ENCODE data around the gene CFI. TPM values are rescaled to one million over a fixed set of nuclear protein-coding genes. Genes with fewer than 3 reads are reported as not detected.

CFI gene
- total RNA-seq, 2 donors from 2014 or later, result 12.6 to 30.4 TPM

DNA sequence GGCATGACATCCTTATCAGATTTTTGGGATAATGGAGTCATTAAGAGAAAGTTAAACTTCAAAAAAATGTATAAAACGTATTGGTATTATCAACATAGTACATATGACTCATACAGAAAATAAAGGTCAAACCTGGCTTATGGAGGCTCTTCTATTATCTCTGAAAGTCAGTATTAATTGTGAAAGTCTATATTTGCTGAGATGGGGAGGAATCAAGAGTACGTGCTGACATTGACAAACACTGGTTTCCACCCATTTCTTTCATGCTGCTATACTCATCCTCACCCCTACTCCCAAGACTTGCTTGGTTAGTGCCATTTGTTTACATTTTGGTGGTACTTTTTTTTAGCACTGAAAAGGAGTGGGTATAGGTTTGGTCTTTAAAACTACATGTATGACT, 41.1 kb downstream of the CFI start:
- TF ChIP-seq, protein P1, sequence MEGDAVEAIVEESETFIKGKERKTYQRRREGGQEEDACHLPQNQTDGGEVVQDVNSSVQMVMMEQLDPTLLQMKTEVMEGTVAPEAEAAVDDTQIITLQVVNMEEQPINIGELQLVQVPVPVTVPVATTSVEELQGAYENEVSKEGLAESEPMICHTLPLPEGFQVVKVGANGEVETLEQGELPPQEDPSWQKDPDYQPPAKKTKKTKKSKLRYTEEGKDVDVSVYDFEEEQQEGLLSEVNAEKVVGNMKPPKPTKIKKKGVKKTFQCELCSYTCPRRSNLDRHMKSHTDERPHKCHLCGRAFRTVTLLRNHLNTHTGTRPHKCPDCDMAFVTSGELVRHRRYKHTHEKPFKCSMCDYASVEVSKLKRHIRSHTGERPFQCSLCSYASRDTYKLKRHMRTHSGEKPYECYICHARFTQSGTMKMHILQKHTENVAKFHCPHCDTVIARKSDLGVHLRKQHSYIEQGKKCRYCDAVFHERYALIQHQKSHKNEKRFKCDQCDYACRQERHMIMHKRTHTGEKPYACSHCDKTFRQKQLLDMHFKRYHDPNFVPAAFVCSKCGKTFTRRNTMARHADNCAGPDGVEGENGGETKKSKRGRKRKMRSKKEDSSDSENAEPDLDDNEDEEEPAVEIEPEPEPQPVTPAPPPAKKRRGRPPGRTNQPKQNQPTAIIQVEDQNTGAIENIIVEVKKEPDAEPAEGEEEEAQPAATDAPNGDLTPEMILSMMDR (IDR thresholded peaks at IDR 0.05), result no peak
- no peak overlapping the region for H3K27ac ChIP-seq
- no peaks in the 10 kb centered on the region for H3K9me3 ChIP-seq

DNA sequence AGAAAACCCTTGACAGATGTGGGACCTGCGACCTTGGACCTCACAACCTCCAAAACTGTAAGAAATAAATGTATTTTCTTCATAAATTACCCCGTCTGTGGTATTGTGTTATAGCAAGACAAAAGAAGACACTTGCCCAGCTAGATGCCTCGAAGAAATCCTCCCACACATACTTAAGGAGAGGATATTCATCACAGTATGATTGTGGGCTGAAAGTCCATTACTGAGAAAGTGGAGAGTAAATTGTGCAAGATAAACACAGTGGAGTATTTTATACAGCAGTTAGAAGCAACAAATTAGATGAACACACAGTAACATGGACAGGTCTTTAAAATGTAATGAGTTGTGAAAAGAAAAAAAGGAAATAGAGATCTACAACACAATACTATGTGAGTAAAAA, 46.1 kb downstream of the CFI start:
- H3K36me3 ChIP-seq, result no peaks in the 10 kb centered on the region
- H3K4me3 ChIP-seq, result no peak overlapping the region
- no peaks in the 10 kb centered on the region for H3K9me3 ChIP-seq
- no peak for DNase-seq (ENCODE audit: low spot score)
- no peaks in the 10 kb centered on the region for H3K27me3 ChIP-seq
- H3K27ac ChIP-seq, result no peak overlapping the region
- TF ChIP-seq, protein P1 (IDR thresholded peaks at IDR 0.05), result no peak
- no peaks in the 10 kb centered on the region for H3K4me1 ChIP-seq

More for the DNA sequence above, 41.1 kb downstream of the CFI start:
- H3K27me3 ChIP-seq, result no peaks in the 10 kb centered on the region
- no peak overlapping the region for H3K4me3 ChIP-seq
- H3K4me1 ChIP-seq, result no peaks in the 10 kb centered on the region
- H3K36me3 ChIP-seq, result no peaks in the 10 kb centered on the region
- DNase-seq (ENCODE audit: low spot score), result no peak

DNA sequence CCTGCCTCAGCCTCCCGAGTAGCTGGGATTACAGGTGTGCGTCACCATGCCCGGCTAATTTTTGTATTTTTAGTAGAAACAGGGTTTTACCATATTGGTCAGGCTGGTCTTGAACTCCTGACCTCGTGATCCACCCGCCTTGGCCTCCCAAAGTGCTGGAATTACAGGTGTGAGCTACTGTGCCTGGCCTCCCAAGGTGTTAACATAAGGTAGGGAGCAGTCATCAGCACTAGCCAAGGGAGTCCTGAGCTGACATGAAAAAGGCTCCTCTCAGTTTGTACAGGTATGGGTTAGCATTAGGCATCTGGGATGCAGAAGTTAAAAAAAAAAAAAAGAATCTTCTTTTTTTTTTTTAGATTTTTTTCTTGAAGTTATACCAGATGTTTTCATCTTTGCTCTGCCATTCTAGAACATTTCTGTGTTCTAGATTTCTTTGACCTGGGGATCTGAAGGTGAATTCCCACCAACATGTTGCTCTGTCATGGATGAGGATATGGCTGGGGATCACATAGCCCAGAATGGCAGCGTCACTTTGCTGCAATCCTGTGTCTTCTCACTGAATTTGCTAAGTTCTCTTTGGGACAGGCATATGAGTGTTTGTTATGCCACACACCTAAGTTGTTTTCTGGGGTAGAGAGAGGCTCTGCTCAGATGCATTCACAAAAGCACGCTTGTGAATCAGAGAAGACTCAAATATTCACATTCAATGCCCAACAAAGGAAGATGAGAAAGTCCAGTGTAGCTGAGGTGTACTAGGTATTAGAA, 47.5 kb downstream of the CFI start:
- Histone ChIP-seq H3K4me3 (no peak overlapping the region), H3K27me3 (no peaks in the 10 kb centered on the region), H3K4me1 (no peaks in the 10 kb centered on the region), H3K9me3 (no peaks in the 10 kb centered on the region), H3K36me3 (no peaks in the 10 kb centered on the region), H3K27ac (no peak overlapping the region)
- DNase-seq (ENCODE audit: low spot score), result no peak
- TF ChIP-seq, protein P1 (IDR thresholded peaks at IDR 0.05), result no peak

DNA sequence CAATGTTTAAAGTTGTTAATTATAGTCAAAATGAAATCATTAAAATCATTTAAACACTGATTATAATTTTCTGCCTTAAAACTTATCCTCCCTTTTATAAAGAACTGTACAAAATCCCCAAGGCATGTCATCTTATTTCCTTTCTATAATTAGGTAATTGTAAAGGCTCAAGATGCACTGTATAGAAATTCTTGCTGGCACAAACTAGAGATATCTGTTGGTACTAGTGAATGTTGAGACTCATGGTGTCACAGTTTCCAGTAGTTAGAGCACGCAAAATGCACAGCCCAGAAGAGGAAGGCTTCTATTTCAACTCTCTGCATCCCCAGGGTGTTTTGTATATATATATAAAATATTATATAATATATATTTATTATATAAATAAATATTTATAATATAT, 49.3 kb downstream of the CFI start:
- Histone ChIP-seq H3K36me3 (no peaks in the 10 kb centered on the region), H3K4me1 (no peaks in the 10 kb centered on the region), H3K27ac (no peak overlapping the region), H3K9me3 (no peaks in the 10 kb centered on the region), H3K4me3 (no peak overlapping the region), H3K27me3 (no peaks in the 10 kb centered on the region)
- TF ChIP-seq, protein P1 (IDR thresholded peaks at IDR 0.05), result no peak
- no peak for DNase-seq (ENCODE audit: low spot score)

DNA sequence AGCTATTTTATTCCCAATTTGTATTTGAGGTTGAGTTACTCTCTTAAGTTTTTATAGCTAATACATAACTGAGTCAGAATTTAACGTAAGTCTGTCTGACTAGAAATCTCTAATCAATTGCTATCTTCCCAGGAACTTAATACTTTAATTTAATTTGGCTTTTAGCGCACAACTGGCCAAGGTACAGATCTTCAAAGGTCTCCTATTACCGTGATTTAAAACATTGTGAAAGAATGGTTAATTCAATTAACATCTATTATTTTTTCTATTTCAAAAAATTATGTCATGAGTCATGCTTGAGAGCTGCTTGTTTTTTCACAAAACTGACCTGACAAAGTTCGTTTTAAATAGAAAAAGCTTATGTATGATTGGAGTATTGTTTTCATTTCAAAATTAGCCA, 49.9 kb downstream of the CFI start:
- no peaks in the 10 kb centered on the region for H3K4me1 ChIP-seq
- no peak for DNase-seq (ENCODE audit: low spot score)
- H3K4me3 ChIP-seq, result no peak overlapping the region
- no peaks in the 10 kb centered on the region for H3K36me3 ChIP-seq
- H3K27ac ChIP-seq, result no peak overlapping the region
- H3K27me3 ChIP-seq, result no peaks in the 10 kb centered on the region
- TF ChIP-seq, protein P1 (IDR thresholded peaks at IDR 0.05), result no peak
- no peaks in the 10 kb centered on the region for H3K9me3 ChIP-seq

Data from right atrium auricular region (tissue), 2 donors.